HCT116 (cell line): Measurements from ENCODE around the gene SSTR5. TPM values are rescaled to one million over a fixed set of nuclear protein-coding genes. Genes with fewer than 3 reads are reported as not detected.

ENCODE experiments used
- ATAC-seq: fragments of 200-7000 bp; cut with Tn5 transposase; 2 replicates; pipeline ENCODE4 v1.9.1; 2020; ENCODE audit warnings: mild to moderate bottlenecking, moderate library complexity
- BruUV-seq: library from RNA; stranded (reverse); fragments of 400-500 nt; replicated peaks from 2 replicates; lab custom pipeline; 2021; lab: Mats Ljungman, UMichigan
- CTCF ChIA-PET: fragments of 300-600 bp; sonication (Branson Sonifier 250); formaldehyde crosslinking; loops from one replicate; lab custom pipeline; 2021; ENCODE audit warnings: antibody characterized with exemption; lab: Charles Lee
- POLR2A ChIA-PET: fragments of 300-600, 350-600 bp; sonication (Branson Sonifier 250); formaldehyde crosslinking; loops from one replicate; lab custom pipeline; 2021; ENCODE audit warnings: antibody characterized with exemption; lab: Charles Lee
- RAD21 ChIA-PET, 2 experiments: fragments of 300-600 bp; sonication (Branson Sonifier 250); formaldehyde crosslinking; loops; one replicate each; lab custom pipeline; 2023; ENCODE audit warnings: low total read pairs in 2 of 2; ENCODE audit not compliant: uncharacterized antibody in 2 of 2, unreplicated experiment in 2 of 2, low non-redundant PET in 1 of 2; lab: Charles Lee
- DNase-seq: peaks from one replicate; pipeline ENCODE4 v3.0.0-alpha.2; 2010; ENCODE audit warnings: low read depth, low spot score
- H2AFZ ChIP-seq: fragments of 200-600 bp; shearing (Covaris generic), sonication (generic); 2 replicates; pipeline ENCODE4 v1.6.1; 2017; ENCODE audit warnings: low read depth, mixed run types, mixed read lengths, antibody characterized with exemption, low read length; ENCODE audit not compliant: poor library complexity, severe bottlenecking
- H3K27ac ChIP-seq: 2 replicates; pipeline ENCODE4 v1.5.1; 2012; ENCODE audit warnings: low read depth, low read length
- H3K27me3 ChIP-seq: fragments of 200-600 bp; sonication (generic); 2 replicates; pipeline ENCODE4 v1.6.1; 2016; ENCODE audit warnings: mixed run types, low read length, mixed read lengths; ENCODE audit not compliant: insufficient read depth
- H3K36me3 ChIP-seq, 2 experiments: fragments of 200-500 bp in 1 of 2; fragments of 200-600 bp in 1 of 2; sonication (Bioruptor generic) in 1 of 2; sonication (generic) in 1 of 2; 2 replicates each; pipeline versions ENCODE4 v1.5.1 to v1.6.1; 2014 to 2016; ENCODE audit warnings: low read length in 2 of 2, inconsistent platforms in 1 of 2, mixed read lengths in 1 of 2, mixed run types in 1 of 2; ENCODE audit not compliant: insufficient read depth in 2 of 2, control insufficient read depth in 1 of 2
- H3K4me1 ChIP-seq, 2 experiments: fragments of 200-600 bp in 1 of 2; sonication (generic) in 1 of 2; 2 replicates each; pipeline versions ENCODE4 v1.5.1 to v1.6.1; 2012 to 2017; ENCODE audit warnings: low read length in 2 of 2, inconsistent platforms in 1 of 2, mild to moderate bottlenecking in 1 of 2, mixed read lengths in 1 of 2, mixed run types in 1 of 2, moderate library complexity in 1 of 2; ENCODE audit not compliant: insufficient read depth in 2 of 2, control insufficient read depth in 1 of 2
- H3K4me2 ChIP-seq: fragments of 200-600 bp; sonication (generic); 2 replicates; pipeline ENCODE4 v1.6.1; 2017; ENCODE audit warnings: mixed run types, low read length, mixed read lengths
- H3K4me3 ChIP-seq, 2 experiments: fragments of 200-600 bp in 1 of 2; sonication (generic) in 1 of 2; replicated peaks in 1 of 2; 2 replicates each; pipeline ENCODE4 v1.5.1; 2011 to 2016; ENCODE audit warnings: low read length in 2 of 2, control low read depth in 1 of 2, low read depth in 1 of 2, mild to moderate bottlenecking in 1 of 2, mixed read lengths in 1 of 2, mixed run types in 1 of 2
- H3K79me2 ChIP-seq: fragments of 200-600 bp; sonication (generic); 2 replicates; pipeline ENCODE4 v1.6.1; 2017; ENCODE audit warnings: mild to moderate bottlenecking, mixed run types, low read length, moderate library complexity, mixed read lengths; ENCODE audit not compliant: insufficient read depth
- H3K9ac ChIP-seq: fragments of 200-600 bp; sonication (generic); 2 replicates; pipeline ENCODE4 v1.6.1; 2016; ENCODE audit warnings: low read length, mixed read lengths
- H3K9me2 ChIP-seq: fragments of 200-600 bp; sonication (generic), shearing (Covaris generic); 2 replicates; pipeline ENCODE4 v1.6.1; 2017; ENCODE audit warnings: mixed run types, mild to moderate bottlenecking, moderate library complexity; ENCODE audit not compliant: insufficient read depth
- H3K9me3 ChIP-seq, 2 experiments: fragments of 200-500 bp in 1 of 2; fragments of 200-600 bp in 1 of 2; sonication (Bioruptor generic) in 1 of 2; sonication (generic) in 1 of 2; 2 replicates each; pipeline ENCODE4 v1.6.1; 2014 to 2017; ENCODE audit warnings: low read length in 2 of 2, mixed read lengths in 2 of 2, inconsistent platforms in 1 of 2, low read depth in 1 of 2, mild to moderate bottlenecking in 1 of 2, mixed run types in 1 of 2, moderate library complexity in 1 of 2; ENCODE audit not compliant: control insufficient read depth in 1 of 2, insufficient read depth in 1 of 2
- H4K20me1 ChIP-seq: fragments of 200-600 bp; sonication (generic), shearing (Covaris generic); 2 replicates; pipeline ENCODE4 v1.6.1; 2017; ENCODE audit warnings: mixed run types, mild to moderate bottlenecking, moderate library complexity; ENCODE audit not compliant: insufficient read depth
- CEBPB ChIP-seq: IDR thresholded peaks from 2 replicates; pipeline ENCODE4 v1.6.1; 2012; ENCODE audit warnings: low read depth
- CTCF ChIP-seq, 3 experiments: fragments of 200-600 bp in 1 of 3; sonication (generic) in 1 of 3; IDR thresholded peaks in 2 of 3; conservative IDR thresholded peaks in 1 of 3; 2 replicates each; pipeline ENCODE4 v1.5.1; 2012 to 2017; ENCODE audit warnings: low read depth in 2 of 3, low read length in 2 of 3, antibody characterized with exemption in 1 of 3, borderline replicate concordance in 1 of 3, control low read depth in 1 of 3, mild to moderate bottlenecking in 1 of 3, mixed read lengths in 1 of 3, mixed run types in 1 of 3, moderate library complexity in 1 of 3; ENCODE audit not compliant: insufficient read depth in 1 of 3
- EZH2 ChIP-seq: fragments of 200-600 bp; sonication (generic); IDR thresholded peaks from 2 replicates; pipeline ENCODE4 v1.6.1; 2017; ENCODE audit warnings: antibody characterized with exemption, mixed run types
- EZH2phosphoT487 ChIP-seq: fragments of 200-600 bp; IDR thresholded peaks from 2 replicates; pipeline ENCODE4 v1.6.1; 2018; ENCODE audit warnings: antibody characterized with exemption, borderline replicate concordance
- POLR2AphosphoS5 ChIP-seq: IDR thresholded peaks from 2 replicates; pipeline ENCODE4 v1.6.1; 2011; ENCODE audit warnings: mild to moderate bottlenecking, low read depth, low read length, moderate library complexity
- RAD21 ChIP-seq: IDR thresholded peaks from 2 replicates; pipeline ENCODE4 v1.6.1; 2012; ENCODE audit warnings: low read depth, mild to moderate bottlenecking
- SIN3A ChIP-seq: IDR thresholded peaks from 2 replicates; pipeline ENCODE4 v1.6.1; 2012; ENCODE audit warnings: low read depth
- SP1 ChIP-seq: IDR thresholded peaks from 2 replicates; pipeline ENCODE4 v1.6.1; 2012; ENCODE audit warnings: low read depth
- YY1 ChIP-seq: IDR thresholded peaks from 2 replicates; pipeline ENCODE4 v1.6.1; 2011; ENCODE audit warnings: low read length, low read depth, moderate library complexity, mild to moderate bottlenecking; ENCODE audit not compliant: insufficient replicate concordance; ENCODE audit errors: extremely low read depth
- ZFX ChIP-seq: fragments of 450-650 bp; IDR thresholded peaks from 2 replicates; pipeline ENCODE4 v1.6.1; 2017
- ZNF274 ChIP-seq: fragments of 200-500 bp; sonication (Bioruptor generic); IDR thresholded peaks from 2 replicates; pipeline ENCODE4 v1.6.1; 2014; ENCODE audit warnings: mild to moderate bottlenecking, low read depth, low read length, inconsistent platforms
- intact Hi-C: fragments of 100-400 bp; cut with micrococcal nuclease; formaldehyde crosslinking; loops from 2 replicates; pipeline ENCODE4 v1.10.0; 2022
- total RNA-seq: library from RNA; stranded (reverse); gene quantifications from one replicate; pipeline ENCODE4 v1.2.1, GENCODE V29; 2021; ENCODE audit not compliant: unreplicated experiment

The SSTR5 gene
- total RNA-seq, 1 experiment from 2014 or later: 7.2 TPM

GRCh38 chr16:1130382-1130781 lies 57.8 kb downstream of the SSTR5 start:
- ATAC-seq (no peak), DNase-seq (no peak)
- ChIA-PET RAD21 (no interaction called here), POLR2A (no interaction called here), CTCF (no interaction called here)
- Histone ChIP-seq H3K4me1 (peaks cover 6 to 7% of the 10 kb centered on the region in 2 experiments; a peak in 3 of 4 replicates), H4K20me1 (no peaks in the 10 kb centered on the region), H3K9me2 (no peaks in the 10 kb centered on the region), H3K36me3 (no peaks in the 10 kb centered on the region), H2AFZ (no peak overlapping the region), H3K79me2 (no peaks in the 10 kb centered on the region), H3K4me2 (no peak overlapping the region), H3K4me3 (no peak overlapping the region), H3K9ac (no peak overlapping the region), H3K27ac (no peak overlapping the region), H3K9me3 (no peaks in the 10 kb centered on the region), H3K27me3 (no peaks in the 10 kb centered on the region)
- intact Hi-C loops: no loop called here
- no TSS peak for BruUV-seq
- no peak for TF ChIP-seq EZH2
- TF ChIP-seq ZNF274: no peak
- no peak for TF ChIP-seq SIN3A
- TF ChIP-seq ZFX: no peak
- no peak for TF ChIP-seq YY1
- TF ChIP-seq POLR2AphosphoS5: no peak
- no peak for TF ChIP-seq CTCF (IDR thresholded peaks at IDR 0.05 in 2 of 3, conservative IDR thresholded peaks at IDR 0.05 in 1 of 3; ENCODE audit: borderline replicate concordance in 1 of 3, insufficient read depth in 1 of 3, low read depth in 2 of 3, low read length in 2 of 3)
- no peak for TF ChIP-seq EZH2phosphoT487
- no peak for TF ChIP-seq CEBPB
- no peak for TF ChIP-seq RAD21
- no peak for TF ChIP-seq SP1

Other genes starting within 250 kb of the SSTR5 start
- 12.8 TPM for gene LMF1, start 101.8 kb upstream of the SSTR5 start, total RNA-seq
- 5.2 TPM for gene SOX8, start 91.0 kb upstream of the SSTR5 start, total RNA-seq
- 0.27 TPM for gene C1QTNF8, start 23.5 kb downstream of the SSTR5 start, total RNA-seq
- 24.3 TPM for gene CACNA1H, start 80.4 kb downstream of the SSTR5 start, total RNA-seq
- gene TPSG1, start 152.5 kb downstream of the SSTR5 start, total RNA-seq: not detected
- gene TPSB2, start 157.4 kb downstream of the SSTR5 start, total RNA-seq: not detected
- 0.25 TPM for gene TPSAB1, start 168.0 kb downstream of the SSTR5 start, total RNA-seq
- gene TPSD1, start 183.3 kb downstream of the SSTR5 start, total RNA-seq: not detected
- 212 TPM for gene UBE2I, start 236.9 kb downstream of the SSTR5 start, total RNA-seq